Measurements from ENCODE around the gene KRTAP4-9. TPM values are rescaled to one million over a fixed set of nuclear protein-coding genes. Genes with fewer than 3 reads are reported as not detected.
A peak's percentile ranks its signal among the peaks of the same experiment; 100 is the strongest.

Gene KRTAP4-9
- total and polyA plus RNA-seq, 9 of the 15 experiments (the other 6 are each of a cell fraction or from before 2014, with no cell fraction given) = not detected

DNA sequence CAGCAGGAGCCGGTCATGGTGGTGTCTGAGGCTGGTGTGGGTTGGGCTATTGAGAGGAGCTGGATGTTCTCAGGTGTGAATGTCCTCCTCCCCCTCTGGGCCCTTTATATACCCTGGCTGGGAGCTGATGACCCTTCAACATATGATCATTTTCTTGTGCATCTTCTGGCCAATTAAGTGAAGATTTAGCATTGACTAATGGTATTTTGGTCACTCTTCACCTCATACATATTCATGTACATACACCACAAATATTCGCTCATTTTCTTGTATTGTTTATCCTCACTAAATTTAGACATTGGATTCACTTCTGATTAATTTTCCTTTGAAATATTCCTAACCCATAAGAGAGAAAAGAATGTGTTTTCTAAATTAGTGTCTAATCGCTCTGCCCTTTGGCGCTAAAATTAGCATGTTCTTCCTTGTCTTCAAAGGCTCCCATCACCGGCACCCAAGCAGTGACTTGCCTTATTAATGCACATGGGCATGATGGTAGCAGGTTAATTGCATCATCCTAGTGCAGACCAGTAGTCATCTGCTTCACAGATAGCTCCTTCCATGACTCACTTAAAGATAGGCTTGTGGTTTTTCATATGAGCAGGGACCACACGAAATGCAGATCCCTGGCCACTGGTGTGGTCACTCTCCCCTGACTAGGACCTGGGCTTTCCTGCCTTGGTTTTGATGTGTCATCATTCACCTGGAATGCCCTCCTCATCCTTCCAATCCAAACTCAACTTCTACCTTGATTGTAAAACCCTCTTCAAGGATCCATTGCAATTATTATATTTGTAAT lies 39.2 kb upstream of the KRTAP4-9 start, which contains the start of gene KRTAP2-4 (continued):
- TF ChIP-seq EWSR1 (IDR thresholded peaks at IDR 0.05; ENCODE audit: borderline replicate concordance, low read depth, partially characterized antibody) (no peak), LEF1 (IDR thresholded peaks at IDR 0.05) (peak; percentile 47; the same call in 1 of the 2 replicates), GATAD2B (IDR thresholded peaks at IDR 0.05; ENCODE audit: borderline replicate concordance) (no peak), ZNF239 (CRISPR knock-in tag; IDR thresholded peaks at IDR 0.05) (peak; percentile 46; the same call in 1 of the 2 replicates), RBM25 (IDR thresholded peaks at IDR 0.05; ENCODE audit: low read depth, low read length, severe bottlenecking) (no peak), YY1 (IDR thresholded peaks at IDR 0.05; ENCODE audit: borderline replicate concordance in 1 of 3, control insufficient read depth in 1 of 3, extremely low read depth in 1 of 3, insufficient read depth in 3 of 3, insufficient read length in 1 of 3, insufficient replicate concordance in 2 of 3, low read depth in 1 of 3, low read length in 2 of 3) (no peak), CREB1 (IDR thresholded peaks at IDR 0.05) (no peak), CREB1 (CRISPR knock-in tag; IDR thresholded peaks at IDR 0.05) (no peak), RFX5 (IDR thresholded peaks at IDR 0.05; ENCODE audit: low read depth, low read length) (no peak), CXXC5 (CRISPR knock-in tag; IDR thresholded peaks at IDR 0.05) (peak; percentile 27; the same call in 1 of the 2 replicates), ETV1 (tag; conservative IDR thresholded peaks at IDR 0.05; ENCODE audit: low read depth) (0 out of 2 replicates have a peak, but pooled peaks have one; percentile 12), MEF2D (tag; conservative IDR thresholded peaks at IDR 0.05; ENCODE audit: low read depth) (peak; percentile 30; the same call in 1 of the 2 replicates), HOXB6 (CRISPR knock-in tag; IDR thresholded peaks at IDR 0.05; ENCODE audit: borderline replicate concordance) (no peak)
- TF ChIP-seq, protein P1, sequence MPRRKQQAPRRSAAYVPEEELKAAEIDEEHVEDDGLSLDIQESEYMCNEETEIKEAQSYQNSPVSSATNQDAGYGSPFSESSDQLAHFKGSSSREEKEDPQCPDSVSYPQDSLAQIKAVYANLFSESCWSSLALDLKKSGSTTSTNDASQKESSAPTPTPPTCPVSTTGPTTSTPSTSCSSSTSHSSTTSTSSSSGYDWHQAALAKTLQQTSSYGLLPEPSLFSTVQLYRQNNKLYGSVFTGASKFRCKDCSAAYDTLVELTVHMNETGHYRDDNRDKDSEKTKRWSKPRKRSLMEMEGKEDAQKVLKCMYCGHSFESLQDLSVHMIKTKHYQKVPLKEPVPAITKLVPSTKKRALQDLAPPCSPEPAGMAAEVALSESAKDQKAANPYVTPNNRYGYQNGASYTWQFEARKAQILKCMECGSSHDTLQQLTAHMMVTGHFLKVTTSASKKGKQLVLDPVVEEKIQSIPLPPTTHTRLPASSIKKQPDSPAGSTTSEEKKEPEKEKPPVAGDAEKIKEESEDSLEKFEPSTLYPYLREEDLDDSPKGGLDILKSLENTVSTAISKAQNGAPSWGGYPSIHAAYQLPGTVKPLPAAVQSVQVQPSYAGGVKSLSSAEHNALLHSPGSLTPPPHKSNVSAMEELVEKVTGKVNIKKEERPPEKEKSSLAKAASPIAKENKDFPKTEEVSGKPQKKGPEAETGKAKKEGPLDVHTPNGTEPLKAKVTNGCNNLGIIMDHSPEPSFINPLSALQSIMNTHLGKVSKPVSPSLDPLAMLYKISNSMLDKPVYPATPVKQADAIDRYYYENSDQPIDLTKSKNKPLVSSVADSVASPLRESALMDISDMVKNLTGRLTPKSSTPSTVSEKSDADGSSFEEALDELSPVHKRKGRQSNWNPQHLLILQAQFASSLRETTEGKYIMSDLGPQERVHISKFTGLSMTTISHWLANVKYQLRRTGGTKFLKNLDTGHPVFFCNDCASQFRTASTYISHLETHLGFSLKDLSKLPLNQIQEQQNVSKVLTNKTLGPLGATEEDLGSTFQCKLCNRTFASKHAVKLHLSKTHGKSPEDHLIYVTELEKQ (CRISPR knock-in tag; IDR thresholded peaks at IDR 0.05) = no peak
- TF ChIP-seq, protein P2, sequence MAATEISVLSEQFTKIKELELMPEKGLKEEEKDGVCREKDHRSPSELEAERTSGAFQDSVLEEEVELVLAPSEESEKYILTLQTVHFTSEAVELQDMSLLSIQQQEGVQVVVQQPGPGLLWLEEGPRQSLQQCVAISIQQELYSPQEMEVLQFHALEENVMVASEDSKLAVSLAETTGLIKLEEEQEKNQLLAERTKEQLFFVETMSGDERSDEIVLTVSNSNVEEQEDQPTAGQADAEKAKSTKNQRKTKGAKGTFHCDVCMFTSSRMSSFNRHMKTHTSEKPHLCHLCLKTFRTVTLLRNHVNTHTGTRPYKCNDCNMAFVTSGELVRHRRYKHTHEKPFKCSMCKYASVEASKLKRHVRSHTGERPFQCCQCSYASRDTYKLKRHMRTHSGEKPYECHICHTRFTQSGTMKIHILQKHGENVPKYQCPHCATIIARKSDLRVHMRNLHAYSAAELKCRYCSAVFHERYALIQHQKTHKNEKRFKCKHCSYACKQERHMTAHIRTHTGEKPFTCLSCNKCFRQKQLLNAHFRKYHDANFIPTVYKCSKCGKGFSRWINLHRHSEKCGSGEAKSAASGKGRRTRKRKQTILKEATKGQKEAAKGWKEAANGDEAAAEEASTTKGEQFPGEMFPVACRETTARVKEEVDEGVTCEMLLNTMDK (IDR thresholded peaks at IDR 0.05; ENCODE audit: borderline replicate concordance, insufficient read depth, low read depth, low read length, poor library complexity, severe bottlenecking) = no peak
- TF ChIP-seq, protein P3, sequence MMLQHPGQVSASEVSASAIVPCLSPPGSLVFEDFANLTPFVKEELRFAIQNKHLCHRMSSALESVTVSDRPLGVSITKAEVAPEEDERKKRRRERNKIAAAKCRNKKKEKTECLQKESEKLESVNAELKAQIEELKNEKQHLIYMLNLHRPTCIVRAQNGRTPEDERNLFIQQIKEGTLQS (IDR thresholded peaks at IDR 0.05) = peak; percentile 99
- TF ChIP-seq, protein P3 (CRISPR knock-in tag; conservative IDR thresholded peaks at IDR 0.05) = peak; percentile 97
- TF ChIP-seq, protein P4, sequence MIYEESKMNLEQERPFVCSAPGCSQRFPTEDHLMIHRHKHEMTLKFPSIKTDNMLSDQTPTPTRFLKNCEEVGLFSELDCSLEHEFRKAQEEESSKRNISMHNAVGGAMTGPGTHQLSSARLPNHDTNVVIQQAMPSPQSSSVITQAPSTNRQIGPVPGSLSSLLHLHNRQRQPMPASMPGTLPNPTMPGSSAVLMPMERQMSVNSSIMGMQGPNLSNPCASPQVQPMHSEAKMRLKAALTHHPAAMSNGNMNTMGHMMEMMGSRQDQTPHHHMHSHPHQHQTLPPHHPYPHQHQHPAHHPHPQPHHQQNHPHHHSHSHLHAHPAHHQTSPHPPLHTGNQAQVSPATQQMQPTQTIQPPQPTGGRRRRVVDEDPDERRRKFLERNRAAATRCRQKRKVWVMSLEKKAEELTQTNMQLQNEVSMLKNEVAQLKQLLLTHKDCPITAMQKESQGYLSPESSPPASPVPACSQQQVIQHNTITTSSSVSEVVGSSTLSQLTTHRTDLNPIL (CRISPR knock-in tag; IDR thresholded peaks at IDR 0.05) = no peak
